ENCODE measurements around the gene THAP7.

The THAP7 gene

DNA sequence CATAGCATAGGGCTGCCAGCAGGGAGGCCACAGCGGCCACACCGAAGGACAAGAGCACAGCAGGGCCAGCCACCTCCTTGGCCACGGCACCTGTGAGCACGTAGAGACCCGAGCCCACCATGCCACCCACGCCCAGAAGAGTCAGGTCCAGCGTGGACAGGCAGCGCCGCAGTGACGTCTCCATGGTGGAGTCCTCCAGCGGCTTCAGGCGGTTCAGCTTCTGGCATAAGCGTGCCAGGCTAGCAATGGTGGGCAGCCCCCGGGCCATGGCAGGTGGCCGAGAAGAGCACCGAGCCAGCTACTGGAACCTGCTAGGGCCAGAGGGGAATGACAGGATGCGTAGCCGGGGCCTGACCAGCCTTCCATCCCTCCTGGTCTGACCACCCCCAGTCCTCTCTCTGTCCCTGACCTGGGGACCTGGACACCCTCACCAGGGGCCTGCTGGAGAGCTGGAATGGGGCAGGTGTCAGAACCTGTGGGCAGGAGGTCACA, 29.7 kb upstream of the THAP7 start:
- TF ChIP-seq EZH2 (IDR thresholded peaks at IDR 0.05; ENCODE audit: borderline replicate concordance, low read depth, low read length, severe bottlenecking), result no peak
- TF ChIP-seq, protein P1, sequence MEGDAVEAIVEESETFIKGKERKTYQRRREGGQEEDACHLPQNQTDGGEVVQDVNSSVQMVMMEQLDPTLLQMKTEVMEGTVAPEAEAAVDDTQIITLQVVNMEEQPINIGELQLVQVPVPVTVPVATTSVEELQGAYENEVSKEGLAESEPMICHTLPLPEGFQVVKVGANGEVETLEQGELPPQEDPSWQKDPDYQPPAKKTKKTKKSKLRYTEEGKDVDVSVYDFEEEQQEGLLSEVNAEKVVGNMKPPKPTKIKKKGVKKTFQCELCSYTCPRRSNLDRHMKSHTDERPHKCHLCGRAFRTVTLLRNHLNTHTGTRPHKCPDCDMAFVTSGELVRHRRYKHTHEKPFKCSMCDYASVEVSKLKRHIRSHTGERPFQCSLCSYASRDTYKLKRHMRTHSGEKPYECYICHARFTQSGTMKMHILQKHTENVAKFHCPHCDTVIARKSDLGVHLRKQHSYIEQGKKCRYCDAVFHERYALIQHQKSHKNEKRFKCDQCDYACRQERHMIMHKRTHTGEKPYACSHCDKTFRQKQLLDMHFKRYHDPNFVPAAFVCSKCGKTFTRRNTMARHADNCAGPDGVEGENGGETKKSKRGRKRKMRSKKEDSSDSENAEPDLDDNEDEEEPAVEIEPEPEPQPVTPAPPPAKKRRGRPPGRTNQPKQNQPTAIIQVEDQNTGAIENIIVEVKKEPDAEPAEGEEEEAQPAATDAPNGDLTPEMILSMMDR (IDR thresholded peaks at IDR 0.05; ENCODE audit: borderline replicate concordance, extremely low read depth, low read length, poor library complexity, severe bottlenecking), result no peak
- no peaks in the 10 kb centered on the region for H3K79me2 ChIP-seq (ENCODE audit: insufficient read depth, low read length)

DNA sequence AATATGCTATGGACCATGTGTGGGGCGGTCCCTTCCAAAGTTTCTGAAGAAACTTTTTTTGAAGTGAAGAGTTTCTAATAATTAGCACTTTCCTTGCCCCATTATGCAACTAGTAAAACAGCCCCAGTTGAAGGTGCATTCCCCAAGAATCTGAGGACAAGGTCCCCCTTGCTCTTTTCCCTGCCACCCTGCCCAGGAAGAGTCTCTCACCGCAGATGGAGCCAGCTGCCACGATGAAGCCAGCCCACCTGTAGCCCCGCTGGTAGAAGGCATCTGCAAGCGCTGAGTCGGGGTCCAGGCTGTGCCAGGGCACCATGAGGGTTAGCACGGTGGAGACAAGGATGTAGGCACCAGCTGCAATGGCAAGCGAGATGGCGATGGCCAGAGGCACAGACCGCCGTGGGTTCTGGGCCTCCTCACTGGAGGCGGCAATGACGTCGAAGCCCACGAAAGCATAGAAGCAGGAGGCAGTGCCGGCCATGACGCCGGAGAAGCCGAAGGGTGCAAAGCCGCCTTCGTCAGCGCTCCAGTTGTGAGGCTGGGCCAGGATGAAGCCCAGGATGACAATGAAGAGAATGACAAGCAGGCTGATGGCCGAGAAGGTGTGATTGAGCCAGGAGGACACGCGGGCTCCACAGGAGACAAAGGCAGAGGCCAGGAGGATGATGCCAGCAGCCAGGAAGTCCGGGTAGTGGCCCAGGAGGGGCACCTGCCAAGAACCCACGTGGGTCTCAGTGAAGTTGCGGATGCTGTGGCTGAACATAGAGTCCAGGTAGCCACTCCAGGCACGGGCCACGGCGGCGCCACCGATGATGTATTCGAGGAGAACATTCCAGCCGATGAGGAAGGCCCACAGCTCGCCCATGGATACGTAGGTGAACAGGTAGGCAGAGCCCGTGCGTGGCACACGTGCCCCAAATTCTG, 29.0 kb upstream of the THAP7 start:
- no peak overlapping the region for H3K4me2 ChIP-seq (ENCODE audit: insufficient read depth, low read length)
- H3K9me3 ChIP-seq (ENCODE audit: insufficient read depth, low read length, severe bottlenecking), result no peaks in the 10 kb centered on the region
- 0 out of 2 replicates have a peak, but pooled peaks cover 3% of the 10 kb centered on the region for H4K20me1 ChIP-seq (ENCODE audit: insufficient read depth, low read length)
- no peak for DNase-seq
- no peak overlapping the region for H3K4me3 ChIP-seq (ENCODE audit: low read depth in 1 of 2, low read length in 2 of 2)
- no peak overlapping the region for H3K9ac ChIP-seq (ENCODE audit: low read depth, low read length)
- H2AFZ ChIP-seq (ENCODE audit: low read depth, low read length), result no peak overlapping the region
- H3K36me3 ChIP-seq (ENCODE audit: insufficient read depth, low read length), result no peaks in the 10 kb centered on the region
- TF ChIP-seq, protein P1 (IDR thresholded peaks at IDR 0.05; ENCODE audit: borderline replicate concordance, extremely low read depth, low read length, poor library complexity, severe bottlenecking), result no peak
- no peak for TF ChIP-seq EZH2 (IDR thresholded peaks at IDR 0.05; ENCODE audit: borderline replicate concordance, low read depth, low read length, severe bottlenecking)
- ATAC-seq (ENCODE audit: insufficient read depth, low read depth), result no peak
- no peaks in the 10 kb centered on the region for H3K27me3 ChIP-seq (ENCODE audit: insufficient read depth, low read length, poor library complexity)
- H3K27ac ChIP-seq (ENCODE audit: low read length), result no peak overlapping the region
- H3K4me1 ChIP-seq (ENCODE audit: insufficient read depth, low read length), result 0 out of 2 replicates have a peak, but pooled peaks cover 1% of the 10 kb centered on the region
- no peaks in the 10 kb centered on the region for H3K79me2 ChIP-seq (ENCODE audit: insufficient read depth, low read length)

More for the DNA sequence above, 29.7 kb upstream of the THAP7 start:
- ATAC-seq (ENCODE audit: insufficient read depth, low read depth) (no peak), DNase-seq (no peak)
- Histone ChIP-seq H3K27ac (ENCODE audit: low read length) (no peak overlapping the region), H4K20me1 (ENCODE audit: insufficient read depth, low read length) (0 out of 2 replicates have a peak, but pooled peaks cover 3% of the 10 kb centered on the region), H3K4me3 (ENCODE audit: low read depth in 1 of 2, low read length in 2 of 2) (no peak overlapping the region), H3K9ac (ENCODE audit: low read depth, low read length) (no peak overlapping the region), H2AFZ (ENCODE audit: low read depth, low read length) (no peak overlapping the region), H3K4me2 (ENCODE audit: insufficient read depth, low read length) (no peak overlapping the region), H3K36me3 (ENCODE audit: insufficient read depth, low read length) (no peaks in the 10 kb centered on the region), H3K4me1 (ENCODE audit: insufficient read depth, low read length) (no peaks in the 10 kb centered on the region), H3K9me3 (ENCODE audit: insufficient read depth, low read length, severe bottlenecking) (no peaks in the 10 kb centered on the region), H3K27me3 (ENCODE audit: insufficient read depth, low read length, poor library complexity) (no peaks in the 10 kb centered on the region)

DNA sequence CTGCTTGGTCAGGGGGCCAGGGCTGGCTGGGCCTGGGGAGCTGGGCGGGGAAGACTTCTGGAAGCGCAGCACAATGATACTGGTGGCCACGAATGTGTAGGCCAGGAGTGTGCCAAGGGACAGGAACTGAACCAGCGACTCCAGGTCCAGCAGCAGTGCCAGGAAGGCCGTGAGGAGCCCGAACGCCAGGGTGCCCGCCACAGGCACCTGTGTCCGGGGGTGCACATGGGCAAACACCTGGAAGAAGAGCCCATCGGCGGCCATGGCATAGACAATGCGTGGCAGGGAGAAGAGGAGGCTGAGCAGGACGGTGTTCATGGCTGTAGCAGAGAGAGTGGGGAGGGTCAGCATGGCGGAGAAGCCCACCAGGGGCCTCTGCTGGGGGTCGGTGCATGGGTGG, 28.1 kb upstream of the THAP7 start:
- no peak for DNase-seq
- Histone ChIP-seq H4K20me1 (ENCODE audit: insufficient read depth, low read length) (0 out of 2 replicates have a peak, but pooled peaks cover 3% of the 10 kb centered on the region), H3K9me3 (ENCODE audit: insufficient read depth, low read length, severe bottlenecking) (no peaks in the 10 kb centered on the region), H2AFZ (ENCODE audit: low read depth, low read length) (no peak overlapping the region), H3K9ac (ENCODE audit: low read depth, low read length) (no peak overlapping the region), H3K27me3 (ENCODE audit: insufficient read depth, low read length, poor library complexity) (no peaks in the 10 kb centered on the region), H3K4me2 (ENCODE audit: insufficient read depth, low read length) (no peak overlapping the region), H3K4me1 (ENCODE audit: insufficient read depth, low read length) (peaks cover 10% of the 10 kb centered on the region), H3K79me2 (ENCODE audit: insufficient read depth, low read length) (no peaks in the 10 kb centered on the region), H3K36me3 (ENCODE audit: insufficient read depth, low read length) (no peaks in the 10 kb centered on the region), H3K27ac (ENCODE audit: low read length) (no peak overlapping the region), H3K4me3 (ENCODE audit: low read depth in 1 of 2, low read length in 2 of 2) (no peak overlapping the region)
- no peak for ATAC-seq (ENCODE audit: insufficient read depth, low read depth)
- TF ChIP-seq, protein P1 (IDR thresholded peaks at IDR 0.05; ENCODE audit: borderline replicate concordance, extremely low read depth, low read length, poor library complexity, severe bottlenecking), result no peak
- no peak for TF ChIP-seq EZH2 (IDR thresholded peaks at IDR 0.05; ENCODE audit: borderline replicate concordance, low read depth, low read length, severe bottlenecking)

Measured in DND-41 (cell line).